WTC11 (cell line): ENCODE data around the gene EIF4H. TPM values are rescaled to one million over a fixed set of nuclear protein-coding genes. Genes with fewer than 3 reads are reported as not detected.
A peak's percentile ranks its signal among the peaks of the same experiment; 100 is the strongest.

ENCODE experiments used
- ATAC-seq: fragments of 200-7000 bp; cut with Tn5 transposase; 2 replicates; pipeline ENCODE4 v1.10.0; 2021; ENCODE audit warnings: mild to moderate bottlenecking, moderate library complexity
- CTCF ChIA-PET: fragments of 300-600 bp; sonication (Branson Sonifier 250); formaldehyde crosslinking; loops from one replicate; lab custom pipeline; 2021; ENCODE audit warnings: antibody characterized with exemption; lab: Charles Lee
- POLR2A ChIA-PET: fragments of 350-600 bp; sonication (Branson Sonifier 250); formaldehyde crosslinking; loops from one replicate; lab custom pipeline; 2021; ENCODE audit warnings: antibody characterized with exemption; lab: Charles Lee
- DNase-seq: peaks from one replicate; pipeline ENCODE4 v3.0.0; 2021; ENCODE audit warnings: low spot score
- H3K27ac Mint-ChIP-seq: 2 replicates; pipeline ENCODE4 v1.8.0; 2021; ENCODE audit warnings: mixed read lengths
- H3K27me3 Mint-ChIP-seq: 2 replicates; pipeline ENCODE4 v1.8.0; 2021; ENCODE audit warnings: low read depth, mild to moderate bottlenecking, moderate library complexity, mixed read lengths
- H3K36me3 Mint-ChIP-seq: 2 replicates; pipeline ENCODE4 v1.8.0; 2021; ENCODE audit warnings: mixed read lengths
- H3K4me1 Mint-ChIP-seq: 2 replicates; pipeline ENCODE4 v1.8.0; 2022; ENCODE audit warnings: mixed read lengths
- H3K4me3 Mint-ChIP-seq: 2 replicates; pipeline ENCODE4 v1.8.0; 2021; ENCODE audit warnings: mild to moderate bottlenecking, moderate library complexity, mixed read lengths
- H3K9me3 Mint-ChIP-seq: 2 replicates; pipeline ENCODE4 v1.8.0; 2021; ENCODE audit warnings: mixed read lengths
- AFF4 ChIP-seq: sonication (generic); formaldehyde crosslinking; IDR thresholded peaks from 2 replicates; pipeline ENCODE4 v1.8.1; 2023; ENCODE audit warnings: mild to moderate bottlenecking, missing genetic modification reagents, borderline replicate concordance
- ATF3 ChIP-seq: sonication (generic); formaldehyde crosslinking; conservative IDR thresholded peaks from 2 replicates; pipeline ENCODE4 v1.8.1; 2022; ENCODE audit warnings: mild to moderate bottlenecking, missing genetic modification reagents
- ETV6 ChIP-seq: sonication (generic); formaldehyde crosslinking; IDR thresholded peaks from 2 replicates; pipeline ENCODE4 v1.8.1; 2022; ENCODE audit warnings: mild to moderate bottlenecking, missing genetic modification reagents
- FOXP4 ChIP-seq: sonication (generic); formaldehyde crosslinking; IDR thresholded peaks from 2 replicates; pipeline ENCODE4 v1.8.0; 2022; ENCODE audit warnings: mild to moderate bottlenecking, missing genetic modification reagents
- HMGA2 ChIP-seq: fragments of 250-450 bp; sonication (Bioruptor Pico); IDR thresholded peaks from 2 replicates; pipeline ENCODE4 v1.4.0; 2021; ENCODE audit warnings: mild to moderate bottlenecking, moderate library complexity
- NFATC4 ChIP-seq: fragments of 250-450 bp; sonication (Bioruptor Pico); IDR thresholded peaks from 2 replicates; pipeline ENCODE4 v1.9.0; 2021; ENCODE audit warnings: mild to moderate bottlenecking
- NR1H2 ChIP-seq: sonication (generic); formaldehyde crosslinking; IDR thresholded peaks from 2 replicates; pipeline ENCODE4 v1.9.0; 2021; ENCODE audit warnings: mild to moderate bottlenecking, moderate library complexity, missing genetic modification reagents
- RELA ChIP-seq: sonication (generic); formaldehyde crosslinking; IDR thresholded peaks from 2 replicates; pipeline ENCODE4 v1.8.1; 2022; ENCODE audit warnings: missing genetic modification reagents, mild to moderate bottlenecking, borderline replicate concordance
- TEAD4 ChIP-seq: sonication (generic); formaldehyde crosslinking; IDR thresholded peaks from 2 replicates; pipeline ENCODE4 v1.8.0; 2022; ENCODE audit warnings: mild to moderate bottlenecking, missing genetic modification reagents
- ZBTB21 ChIP-seq: sonication (generic); formaldehyde crosslinking; IDR thresholded peaks from 2 replicates; pipeline ENCODE4 v1.8.1; 2023; ENCODE audit warnings: mild to moderate bottlenecking, missing genetic modification reagents, borderline replicate concordance
- ZNF121 ChIP-seq: sonication (generic); formaldehyde crosslinking; IDR thresholded peaks from 2 replicates; pipeline ENCODE4 v1.8.0; 2023; ENCODE audit warnings: missing genetic modification reagents
- ZNF281 ChIP-seq: sonication (generic); formaldehyde crosslinking; IDR thresholded peaks from 2 replicates; pipeline ENCODE4 v1.8.0; 2023; ENCODE audit warnings: mild to moderate bottlenecking, missing genetic modification reagents
- ZNF416 ChIP-seq: fragments of 250-450 bp; sonication (Bioruptor Pico); IDR thresholded peaks from 2 replicates; pipeline ENCODE4 v1.9.0; 2021; ENCODE audit warnings: mild to moderate bottlenecking, inconsistent platforms
- ZNF423 ChIP-seq: fragments of 250-450 bp; sonication (Bioruptor Pico); IDR thresholded peaks from 2 replicates; pipeline ENCODE4 v2.1.2; 2022; ENCODE audit warnings: mild to moderate bottlenecking, moderate library complexity
- total RNA-seq: library from RNA; stranded (reverse); gene quantifications from 3 replicates; pipeline ENCODE4 v1.2.3, GENCODE V29; 2021
- TF ChIP-seq, protein P1 (sequence below): sonication (generic); formaldehyde crosslinking; IDR thresholded peaks from 2 replicates; pipeline ENCODE4 v1.8.0; 2023; ENCODE audit warnings: missing genetic modification reagents, mild to moderate bottlenecking, borderline replicate concordance
- TF ChIP-seq, protein P2 (sequence below): sonication (generic); formaldehyde crosslinking; IDR thresholded peaks from 2 replicates; pipeline ENCODE4 v1.8.0; 2022; ENCODE audit warnings: mild to moderate bottlenecking, missing genetic modification reagents
- TF ChIP-seq, protein P3 (sequence below): fragments of 250-450 bp; sonication (Bioruptor Pico); IDR thresholded peaks from 2 replicates; pipeline ENCODE4 v1.9.0; 2021; ENCODE audit warnings: mild to moderate bottlenecking

Gene EIF4H
- total RNA-seq, 1 experiment from 2014 or later, result 355 TPM

- Mint-ChIP-seq H3K4me3 (no peak overlapping the region), H3K36me3 (peaks cover 2% of the 10 kb centered on the region), H3K27ac (no peak overlapping the region), H3K27me3 (no peaks in the 10 kb centered on the region), H3K4me1 (no peaks in the 10 kb centered on the region), H3K9me3 (no peaks in the 10 kb centered on the region)
- ChIA-PET POLR2A (no interaction called here), CTCF (interaction anchor here (0.7 to 1.0 kb wide), 3 partner anchors 38 to 80 kb away, joined by 3 to 4 read pairs (median 3); no protein-coding TSS in a partner anchor)
- no peak for ATAC-seq
- no peak for DNase-seq
- TF ChIP-seq ATF3 (CRISPR knock-in tag) (no peak), ZNF121 (CRISPR knock-in tag) (peak; percentile 34; the same call in 1 of the 2 replicates)
Observed at GRCh38 chr7:74126220-74126880, 47.8 kb upstream of the EIF4H start.

GRCh38 chr7:74129887-74130286 is 44.3 kb upstream of the EIF4H start:
- Mint-ChIP-seq H3K4me3 (no peak overlapping the region), H3K36me3 (no peaks in the 10 kb centered on the region), H3K27ac (no peak overlapping the region), H3K9me3 (no peaks in the 10 kb centered on the region), H3K27me3 (no peaks in the 10 kb centered on the region; the same call in 1 of the 2 replicates), H3K4me1 (peaks cover 13% of the 10 kb centered on the region)
- POLR2A ChIA-PET, result no interaction called here
- CTCF ChIA-PET, result interaction anchor here (1.0 to 2.6 kb wide), 3 partner anchors 9 to 77 kb away, joined by 3 to 5 read pairs (median 5); no protein-coding TSS in a partner anchor
- ATAC-seq (no peak), DNase-seq (no peak)
- TF ChIP-seq ZBTB21 (CRISPR knock-in tag), result no peak
- no peak for TF ChIP-seq AFF4 (CRISPR knock-in tag)
- TF ChIP-seq, protein P1, sequence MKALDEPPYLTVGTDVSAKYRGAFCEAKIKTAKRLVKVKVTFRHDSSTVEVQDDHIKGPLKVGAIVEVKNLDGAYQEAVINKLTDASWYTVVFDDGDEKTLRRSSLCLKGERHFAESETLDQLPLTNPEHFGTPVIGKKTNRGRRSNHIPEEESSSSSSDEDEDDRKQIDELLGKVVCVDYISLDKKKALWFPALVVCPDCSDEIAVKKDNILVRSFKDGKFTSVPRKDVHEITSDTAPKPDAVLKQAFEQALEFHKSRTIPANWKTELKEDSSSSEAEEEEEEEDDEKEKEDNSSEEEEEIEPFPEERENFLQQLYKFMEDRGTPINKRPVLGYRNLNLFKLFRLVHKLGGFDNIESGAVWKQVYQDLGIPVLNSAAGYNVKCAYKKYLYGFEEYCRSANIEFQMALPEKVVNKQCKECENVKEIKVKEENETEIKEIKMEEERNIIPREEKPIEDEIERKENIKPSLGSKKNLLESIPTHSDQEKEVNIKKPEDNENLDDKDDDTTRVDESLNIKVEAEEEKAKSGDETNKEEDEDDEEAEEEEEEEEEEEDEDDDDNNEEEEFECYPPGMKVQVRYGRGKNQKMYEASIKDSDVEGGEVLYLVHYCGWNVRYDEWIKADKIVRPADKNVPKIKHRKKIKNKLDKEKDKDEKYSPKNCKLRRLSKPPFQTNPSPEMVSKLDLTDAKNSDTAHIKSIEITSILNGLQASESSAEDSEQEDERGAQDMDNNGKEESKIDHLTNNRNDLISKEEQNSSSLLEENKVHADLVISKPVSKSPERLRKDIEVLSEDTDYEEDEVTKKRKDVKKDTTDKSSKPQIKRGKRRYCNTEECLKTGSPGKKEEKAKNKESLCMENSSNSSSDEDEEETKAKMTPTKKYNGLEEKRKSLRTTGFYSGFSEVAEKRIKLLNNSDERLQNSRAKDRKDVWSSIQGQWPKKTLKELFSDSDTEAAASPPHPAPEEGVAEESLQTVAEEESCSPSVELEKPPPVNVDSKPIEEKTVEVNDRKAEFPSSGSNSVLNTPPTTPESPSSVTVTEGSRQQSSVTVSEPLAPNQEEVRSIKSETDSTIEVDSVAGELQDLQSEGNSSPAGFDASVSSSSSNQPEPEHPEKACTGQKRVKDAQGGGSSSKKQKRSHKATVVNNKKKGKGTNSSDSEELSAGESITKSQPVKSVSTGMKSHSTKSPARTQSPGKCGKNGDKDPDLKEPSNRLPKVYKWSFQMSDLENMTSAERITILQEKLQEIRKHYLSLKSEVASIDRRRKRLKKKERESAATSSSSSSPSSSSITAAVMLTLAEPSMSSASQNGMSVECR, result no peak
- TF ChIP-seq FOXP4 (CRISPR knock-in tag), result no peak
- TF ChIP-seq ZNF281, result no peak
- TF ChIP-seq NFATC4, result no peak
- TF ChIP-seq ZNF416, result no peak
- TF ChIP-seq ZNF121 (CRISPR knock-in tag), result no peak
- no peak for TF ChIP-seq NR1H2 (CRISPR knock-in tag)
- TF ChIP-seq ZNF423, result no peak
- no peak for TF ChIP-seq TEAD4 (CRISPR knock-in tag)
- TF ChIP-seq, protein P2, sequence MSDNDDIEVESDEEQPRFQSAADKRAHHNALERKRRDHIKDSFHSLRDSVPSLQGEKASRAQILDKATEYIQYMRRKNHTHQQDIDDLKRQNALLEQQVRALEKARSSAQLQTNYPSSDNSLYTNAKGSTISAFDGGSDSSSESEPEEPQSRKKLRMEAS (CRISPR knock-in tag), result no peak
- TF ChIP-seq, protein P3, sequence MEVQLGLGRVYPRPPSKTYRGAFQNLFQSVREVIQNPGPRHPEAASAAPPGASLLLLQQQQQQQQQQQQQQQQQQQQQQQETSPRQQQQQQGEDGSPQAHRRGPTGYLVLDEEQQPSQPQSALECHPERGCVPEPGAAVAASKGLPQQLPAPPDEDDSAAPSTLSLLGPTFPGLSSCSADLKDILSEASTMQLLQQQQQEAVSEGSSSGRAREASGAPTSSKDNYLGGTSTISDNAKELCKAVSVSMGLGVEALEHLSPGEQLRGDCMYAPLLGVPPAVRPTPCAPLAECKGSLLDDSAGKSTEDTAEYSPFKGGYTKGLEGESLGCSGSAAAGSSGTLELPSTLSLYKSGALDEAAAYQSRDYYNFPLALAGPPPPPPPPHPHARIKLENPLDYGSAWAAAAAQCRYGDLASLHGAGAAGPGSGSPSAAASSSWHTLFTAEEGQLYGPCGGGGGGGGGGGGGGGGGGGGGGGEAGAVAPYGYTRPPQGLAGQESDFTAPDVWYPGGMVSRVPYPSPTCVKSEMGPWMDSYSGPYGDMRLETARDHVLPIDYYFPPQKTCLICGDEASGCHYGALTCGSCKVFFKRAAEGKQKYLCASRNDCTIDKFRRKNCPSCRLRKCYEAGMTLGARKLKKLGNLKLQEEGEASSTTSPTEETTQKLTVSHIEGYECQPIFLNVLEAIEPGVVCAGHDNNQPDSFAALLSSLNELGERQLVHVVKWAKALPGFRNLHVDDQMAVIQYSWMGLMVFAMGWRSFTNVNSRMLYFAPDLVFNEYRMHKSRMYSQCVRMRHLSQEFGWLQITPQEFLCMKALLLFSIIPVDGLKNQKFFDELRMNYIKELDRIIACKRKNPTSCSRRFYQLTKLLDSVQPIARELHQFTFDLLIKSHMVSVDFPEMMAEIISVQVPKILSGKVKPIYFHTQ (CRISPR knock-in tag), result no peak
- TF ChIP-seq HMGA2 (CRISPR knock-in tag), result no peak
- TF ChIP-seq RELA, result no peak
- TF ChIP-seq ETV6, result no peak
